Measurements from ENCODE around the gene ATP5F1E.
"Not testable (repeated sequence)": the region's sequence is repeated elsewhere in the genome, so short reads cannot be mapped to it uniquely, and the experiment has no call there.

Gene ATP5F1E

GRCh38 chr20:59018817-59019216 lies 13.3 kb downstream of the ATP5F1E start:
- no peak for DNase-seq

GRCh38 chr20:59017493-59018231 lies 14.5 kb downstream of the ATP5F1E start:
- no peak for DNase-seq

- DNase-seq = no peak
Observed at GRCh38 chr20:59016795-59017492, 15.2 kb downstream of the ATP5F1E start.

- no peak for DNase-seq
Observed at GRCh38 chr20:59015812-59016711, 16.1 kb downstream of the ATP5F1E start.

GRCh38 chr20:59015411-59015810 lies 16.7 kb downstream of the ATP5F1E start:
- no peak for DNase-seq

- no peak for DNase-seq
Observed at GRCh38 chr20:59014680-59015389, 17.3 kb downstream of the ATP5F1E start.

GRCh38 chr20:59013959-59014608 lies 18.1 kb downstream of the ATP5F1E start:
- DNase-seq = no peak

- DNase-seq = no peak
Observed at GRCh38 chr20:59013031-59013951, 18.8 kb downstream of the ATP5F1E start.

- DNase-seq = not testable (repeated sequence)
Observed at GRCh38 chr20:59011874-59012157, 20.3 kb downstream of the ATP5F1E start.

- no peak for DNase-seq
Observed at GRCh38 chr20:59010995-59011873, 20.9 kb downstream of the ATP5F1E start.

GRCh38 chr20:59010321-59010994 lies 21.7 kb downstream of the ATP5F1E start:
- DNase-seq = no peak

GRCh38 chr20:59008715-59009336 lies 23.3 kb downstream of the ATP5F1E start:
- DNase-seq = no peak

- no peak for DNase-seq
Observed at GRCh38 chr20:59007665-59008511, 24.2 kb downstream of the ATP5F1E start.

- DNase-seq = no peak
Observed at GRCh38 chr20:59006864-59007664, 25.1 kb downstream of the ATP5F1E start, which contains the start of gene CTSZ. TSS of gene CTSZ (minus strand) at chr20:59007254. CDS start at chr20:59007128, 126 bp downstream.

- no peak for DNase-seq
Observed at GRCh38 chr20:59006167-59006863, 25.8 kb downstream of the ATP5F1E start.

GRCh38 chr20:59005523-59006166 lies 26.5 kb downstream of the ATP5F1E start:
- DNase-seq = no peak
